GM15510 (cell line): ENCODE measurements around the gene ETS1.
A peak's percentile ranks its signal among the peaks of the same experiment; 100 is the strongest.

ENCODE experiments used
- POLR2A ChIP-seq: IDR thresholded peaks from 3 replicates; pipeline ENCODE4 v1.6.1; 2011; ENCODE audit warnings: borderline replicate concordance; ENCODE audit not compliant: insufficient read length; ENCODE audit errors: extremely low read depth

ETS1 gene

DNA sequence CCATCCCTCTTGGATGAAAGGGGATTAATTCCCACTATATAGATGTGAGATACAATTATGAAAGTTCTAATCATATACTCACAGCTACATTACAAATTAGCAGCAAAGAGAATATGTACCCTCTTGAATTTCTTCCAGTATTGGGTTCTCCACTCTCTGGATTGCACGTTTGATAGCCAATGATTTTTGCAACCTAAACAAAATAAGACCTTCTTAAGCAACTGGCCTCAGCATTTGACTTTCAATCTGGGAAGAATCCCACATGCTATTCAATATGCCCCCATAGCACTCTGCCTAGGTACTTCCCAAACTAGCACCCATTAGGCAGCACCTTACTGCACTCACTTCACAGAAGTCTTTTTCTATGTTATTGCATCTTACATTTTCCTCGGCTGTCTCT is 55.8 kb downstream of the ETS1 start:
- no peak for TF ChIP-seq POLR2A

DNA sequence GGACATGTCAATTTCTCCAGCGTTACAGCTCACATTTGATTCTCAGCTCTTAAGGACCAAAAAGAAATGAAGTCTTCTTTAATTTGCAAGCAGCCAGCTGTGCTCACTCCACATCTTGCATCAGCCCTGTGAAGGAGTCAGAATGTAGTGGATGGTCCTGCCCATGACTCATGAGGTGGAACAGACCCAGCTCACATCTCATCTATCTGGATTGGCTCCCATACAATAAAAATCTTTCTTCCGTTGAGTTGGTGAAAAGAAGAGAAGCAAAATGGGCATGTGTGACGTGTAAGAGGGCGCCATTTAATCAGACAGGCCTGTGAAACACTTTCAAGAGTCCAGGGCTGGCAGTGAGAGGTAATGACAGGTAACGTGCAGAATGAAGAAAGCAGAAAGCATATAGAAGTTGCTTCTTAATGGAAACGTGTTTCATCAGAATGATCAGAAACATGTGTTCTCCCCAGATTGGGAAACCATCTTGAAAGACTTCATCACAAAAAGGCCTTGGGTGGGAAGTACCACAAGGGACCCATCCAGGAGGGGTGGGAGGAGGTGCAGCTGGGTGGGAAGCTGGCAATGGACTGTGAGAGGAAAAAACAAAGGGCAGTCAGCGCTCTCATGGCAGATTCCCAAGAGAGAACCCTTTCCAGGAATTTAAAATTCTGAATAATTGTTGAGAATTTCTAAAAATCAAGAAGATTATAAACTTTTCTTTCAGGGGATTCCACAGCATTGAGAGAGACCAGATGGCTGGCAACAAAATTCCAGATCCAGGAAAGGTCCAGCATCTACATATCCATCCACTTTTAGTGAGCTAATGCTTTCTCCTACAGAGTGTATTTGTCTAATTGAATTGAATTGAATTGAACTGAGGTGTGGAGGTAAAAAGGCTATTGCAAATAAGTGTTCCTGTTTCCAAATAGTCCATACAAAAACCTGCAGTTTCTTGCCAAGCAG is 57.0 kb downstream of the ETS1 start:
- no peak for TF ChIP-seq POLR2A

DNA sequence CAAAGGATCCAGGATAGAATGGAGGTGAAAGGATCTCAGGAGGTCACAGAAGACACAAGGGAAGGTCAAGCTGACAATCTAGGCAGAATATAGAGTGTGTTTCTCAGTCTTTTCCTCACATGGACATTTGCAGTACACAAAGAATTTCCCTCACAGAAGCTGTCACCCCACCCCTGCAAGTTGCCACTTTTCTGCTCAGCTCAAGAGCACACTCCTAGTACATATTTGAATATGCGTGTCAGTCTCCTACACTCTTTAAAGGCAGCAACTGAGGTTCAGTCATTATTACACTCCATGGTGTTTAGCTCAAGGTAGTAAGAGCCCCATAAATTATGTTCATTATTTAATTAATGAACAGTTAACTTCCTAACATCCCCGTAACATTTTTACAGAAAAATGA is 59.1 kb downstream of the ETS1 start:
- no peak for TF ChIP-seq POLR2A

DNA sequence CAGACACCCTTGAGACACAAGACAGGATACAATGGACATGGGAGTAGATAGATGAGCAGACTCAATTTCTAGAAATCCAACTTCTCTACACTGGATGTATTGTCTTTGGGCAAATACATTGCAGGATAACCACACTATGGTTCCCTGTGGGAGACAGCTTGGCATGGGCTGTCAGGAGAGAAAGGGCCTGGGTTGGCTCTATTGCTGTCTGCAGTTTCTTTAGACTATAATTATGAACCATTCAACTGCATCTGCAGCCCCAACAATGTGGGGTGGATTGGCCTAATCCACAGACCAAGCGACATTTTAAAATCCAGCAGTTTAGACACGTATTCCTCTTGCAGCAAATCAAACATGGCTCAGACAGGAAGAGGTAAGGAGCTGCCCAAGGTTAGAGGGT is 60.3 kb downstream of the ETS1 start:
- TF ChIP-seq POLR2A, result no peak

DNA sequence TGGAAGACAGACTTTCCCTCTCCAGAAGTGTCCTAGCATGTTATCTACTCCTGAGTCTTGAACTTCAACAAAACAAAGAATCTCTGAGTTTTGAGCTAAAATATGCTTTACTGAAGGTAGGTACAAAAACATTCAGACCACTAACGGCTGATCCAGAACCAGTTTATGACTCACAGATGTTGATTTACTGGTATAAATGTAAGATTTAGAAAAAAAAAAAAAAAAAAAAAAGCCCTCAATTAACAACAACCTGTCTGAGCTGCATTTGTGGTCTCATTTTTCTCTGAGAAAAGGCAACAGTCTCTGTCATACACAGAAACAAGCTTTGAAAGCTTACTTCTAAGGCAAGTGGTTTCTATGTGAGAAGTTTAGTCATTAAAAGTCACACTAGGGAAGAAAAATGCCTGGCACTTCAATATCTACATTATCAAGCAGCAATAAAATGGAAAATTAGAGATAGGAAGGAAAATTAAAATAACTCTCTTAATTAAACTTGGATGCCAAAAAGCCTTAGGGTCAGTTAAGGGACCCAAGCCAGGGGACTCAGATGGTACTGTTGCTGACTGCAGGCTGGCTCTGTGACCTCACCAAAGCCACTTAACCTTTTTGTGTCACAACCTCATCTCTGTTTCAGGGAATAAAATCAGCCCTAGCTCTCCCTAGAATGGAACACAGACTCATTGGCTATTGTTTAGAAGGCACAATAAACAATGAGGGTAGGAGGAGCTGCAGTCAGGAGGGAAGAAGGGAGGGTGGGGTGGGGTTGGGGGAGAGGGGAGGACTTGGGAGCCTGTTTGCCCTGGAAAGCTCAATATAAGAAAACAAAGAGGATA is 61.7 kb downstream of the ETS1 start:
- TF ChIP-seq POLR2A, result no peak

DNA sequence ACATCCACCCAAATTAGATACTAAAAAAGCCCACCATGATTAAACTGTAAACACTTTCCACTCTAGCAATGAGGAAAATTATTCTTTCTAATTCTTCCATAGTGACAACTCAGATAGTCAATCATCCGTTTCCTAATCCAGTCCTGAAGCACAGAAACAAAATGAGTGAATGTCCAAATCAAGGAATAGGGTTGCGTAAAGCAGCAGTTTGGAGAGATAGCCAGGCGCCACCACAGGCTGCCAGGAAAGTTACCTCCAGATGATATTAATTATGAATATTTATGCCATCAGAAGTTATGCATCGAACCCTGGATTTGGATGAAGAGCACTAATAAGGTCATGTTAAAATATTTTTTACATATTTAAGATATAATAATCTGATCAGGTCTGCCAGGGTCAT is 63.2 kb downstream of the ETS1 start:
- TF ChIP-seq POLR2A, result no peak

DNA sequence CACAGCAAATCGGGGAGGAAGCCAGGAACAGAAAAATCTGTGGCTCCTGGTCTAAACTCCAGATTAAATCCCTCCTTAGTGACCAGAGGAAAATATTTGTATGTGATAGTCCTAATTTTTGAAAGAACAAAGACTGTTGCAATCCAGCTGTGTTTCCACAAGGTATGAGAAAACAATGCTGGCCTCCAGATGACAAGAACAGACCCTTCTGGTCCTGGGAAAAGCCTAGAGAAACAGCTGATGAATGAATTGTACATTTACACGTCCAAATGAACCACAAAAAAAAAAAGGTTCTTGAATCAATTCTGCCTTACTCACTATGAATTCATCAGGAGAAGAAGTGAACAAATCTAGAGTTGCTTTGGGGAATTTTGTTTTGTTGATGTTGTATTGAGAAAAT is 63.7 kb downstream of the ETS1 start:
- no peak for TF ChIP-seq POLR2A

DNA sequence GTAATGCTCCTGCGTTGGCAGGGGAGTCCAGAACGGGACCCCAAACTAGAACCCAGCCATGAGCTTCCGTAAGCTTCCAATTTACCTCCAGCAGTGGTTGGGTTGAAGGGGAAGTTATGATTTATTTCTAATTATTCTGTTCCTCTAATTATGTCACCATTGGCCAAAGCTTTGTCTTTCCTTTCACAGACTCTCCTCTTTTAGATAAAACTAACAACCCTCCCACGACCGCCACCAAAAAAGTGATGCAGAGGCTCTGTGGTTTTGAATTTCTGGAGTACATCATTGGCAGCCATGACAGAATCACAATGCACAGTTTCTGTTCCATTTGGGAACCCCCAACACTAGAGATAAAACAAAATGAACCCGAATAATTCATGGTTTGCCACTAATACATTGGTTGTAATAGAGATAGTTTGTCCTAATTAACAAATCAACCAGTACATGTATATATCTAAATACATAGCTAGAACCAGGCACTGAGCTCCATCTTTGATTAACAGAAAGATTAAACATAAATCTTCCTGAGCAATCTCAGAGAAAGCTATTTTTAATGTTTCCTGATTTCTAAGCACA is 64.3 kb downstream of the ETS1 start:
- no peak for TF ChIP-seq POLR2A

DNA sequence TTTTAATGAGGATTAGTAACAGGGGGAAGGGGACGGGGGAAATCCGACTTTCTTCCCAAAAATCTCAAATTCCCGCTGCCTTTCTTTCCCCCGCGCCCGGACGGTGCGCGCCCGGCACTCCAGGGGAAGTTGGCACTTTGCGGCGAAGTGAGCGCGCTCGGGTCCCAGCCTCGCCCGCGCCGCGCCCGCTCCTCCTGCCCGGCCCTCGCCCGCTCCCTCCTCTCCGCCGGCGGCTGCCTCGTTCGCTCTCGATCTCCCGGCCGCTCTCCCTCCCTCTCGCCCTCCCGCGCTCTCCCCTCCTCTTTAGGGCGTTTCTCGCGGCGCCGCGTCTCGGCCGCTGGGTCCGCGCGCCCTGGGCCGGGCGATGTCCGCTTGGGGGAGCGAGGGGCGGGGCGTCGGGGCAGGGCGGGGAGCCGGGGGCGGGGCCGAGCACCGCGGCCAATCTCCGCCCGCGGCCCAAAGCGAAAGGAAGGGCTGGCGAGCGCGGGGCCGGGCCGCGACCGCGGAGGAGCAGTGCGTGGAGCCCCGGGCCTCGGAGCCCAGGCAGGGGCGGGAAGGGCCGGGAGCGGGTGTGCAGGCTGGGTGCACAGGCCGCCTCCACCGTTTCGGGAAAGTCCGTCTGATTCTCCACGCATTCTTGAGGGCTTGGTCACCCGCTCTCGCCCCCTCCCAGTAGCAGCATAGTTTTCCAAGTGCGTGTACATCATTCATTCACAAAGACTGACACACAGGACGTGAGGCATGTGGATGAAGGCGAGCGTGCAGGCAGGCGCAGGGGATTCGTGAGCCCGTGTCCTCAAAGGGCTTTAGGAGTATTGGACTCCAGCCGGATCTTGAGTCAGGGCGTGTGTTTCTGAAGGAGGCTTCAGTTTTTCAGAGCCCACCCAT is 65.1 kb downstream of the ETS1 start:
- TF ChIP-seq POLR2A, result peak; percentile 94

DNA sequence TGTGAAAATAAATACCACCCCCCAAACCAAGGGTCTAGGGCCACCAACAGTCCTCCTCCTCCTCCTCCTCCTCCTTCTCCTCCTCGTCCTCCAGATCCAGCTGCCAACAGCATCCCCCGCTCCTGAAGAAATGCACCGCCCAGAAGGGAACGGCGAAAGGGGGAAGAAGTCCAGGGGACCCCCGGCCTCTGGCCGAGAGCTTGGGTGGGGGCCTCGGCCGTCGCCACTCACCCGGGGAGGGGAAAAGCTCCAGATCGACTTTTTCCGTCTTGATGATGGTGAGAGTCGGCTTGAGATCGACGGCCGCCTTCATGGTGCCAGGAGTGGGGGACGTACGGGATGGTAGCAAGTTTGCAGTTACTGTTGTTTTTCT is 65.7 kb downstream of the ETS1 start:
- no peak for TF ChIP-seq POLR2A

DNA sequence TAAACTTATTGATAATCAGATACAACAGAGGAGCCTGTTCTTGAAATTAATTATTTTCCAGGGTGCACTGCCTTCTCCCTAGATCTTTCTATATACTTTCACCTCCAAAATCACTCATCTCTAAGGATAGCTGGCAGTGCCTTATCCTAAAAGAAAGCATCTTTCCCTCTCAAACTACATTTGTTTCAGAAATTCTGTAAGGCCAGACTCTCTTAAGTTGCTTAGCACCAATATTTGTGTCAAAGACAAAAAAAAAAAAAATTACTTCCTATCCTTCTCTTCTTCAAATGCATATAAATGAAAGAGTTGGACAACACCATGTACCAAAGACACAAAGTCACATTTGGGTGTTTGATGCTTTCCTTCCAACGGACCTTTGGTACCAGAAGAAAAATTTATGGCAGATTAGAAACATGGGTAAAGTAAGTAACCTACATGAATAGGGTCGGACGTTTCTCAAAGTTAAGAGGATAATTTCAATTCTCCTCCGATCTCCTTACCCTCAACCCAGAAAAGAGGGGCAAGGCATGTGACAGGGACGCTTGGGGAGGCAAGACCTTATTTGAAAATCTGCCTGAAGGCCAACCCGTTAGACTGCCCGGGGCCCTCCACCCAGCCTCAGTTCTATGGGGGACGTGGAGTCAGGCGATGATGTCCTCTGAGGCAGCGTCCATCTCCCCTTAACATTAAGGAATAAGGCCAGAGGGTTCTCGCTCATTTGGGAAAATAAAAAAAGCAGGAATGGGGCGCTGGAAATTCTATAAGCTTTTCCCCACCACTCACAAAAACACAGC is 66.3 kb downstream of the ETS1 start:
- no peak for TF ChIP-seq POLR2A

DNA sequence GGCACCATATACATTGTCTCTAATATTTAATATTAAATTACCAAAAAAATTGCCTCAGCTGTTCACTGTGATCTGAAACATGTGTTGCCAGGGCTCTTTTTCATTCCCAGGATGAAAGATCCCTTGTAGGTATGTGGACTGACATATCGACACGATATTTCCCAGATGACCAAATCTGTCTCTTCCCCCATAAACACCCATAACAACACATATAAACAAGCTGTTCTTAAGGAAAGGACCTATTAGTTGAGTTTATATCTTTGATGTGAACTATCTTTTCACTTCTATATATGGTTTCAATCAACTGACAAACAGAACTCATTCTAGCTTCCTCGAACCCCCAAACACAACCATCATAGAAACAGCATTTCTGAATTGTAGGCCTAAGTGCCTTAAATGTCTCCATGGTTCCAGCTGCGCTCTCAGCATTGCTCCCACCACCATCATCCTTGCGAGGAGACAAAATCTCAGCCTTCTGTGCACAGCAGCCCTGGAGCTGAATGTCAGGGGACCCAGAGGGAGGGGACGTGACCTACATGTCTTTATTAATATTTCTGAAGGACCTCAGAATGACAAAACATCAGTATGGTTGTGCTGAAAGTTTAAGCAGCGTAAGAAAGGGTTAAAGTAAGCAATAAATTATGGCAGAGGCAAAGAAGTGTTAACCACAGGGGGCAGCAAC is 67.0 kb downstream of the ETS1 start:
- no peak for TF ChIP-seq POLR2A

DNA sequence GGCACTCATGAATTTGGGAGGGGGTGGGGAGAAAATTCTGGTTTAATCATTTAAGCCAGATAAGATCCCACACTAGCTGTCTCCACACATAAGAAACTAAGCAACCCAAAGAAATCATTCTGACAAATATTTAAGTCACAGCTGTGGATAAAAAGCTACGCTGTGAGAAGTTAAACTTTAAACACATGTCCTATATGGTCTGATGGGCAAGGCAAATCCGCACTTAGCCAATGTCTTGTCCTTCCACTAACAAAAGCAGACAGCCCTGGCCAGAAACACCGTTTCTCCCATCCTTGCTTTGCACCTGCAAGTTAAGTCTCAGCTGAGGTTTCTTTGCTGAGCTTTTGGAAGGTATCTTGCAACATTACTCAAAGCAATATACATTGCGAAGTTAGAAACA is 68.0 kb downstream of the ETS1 start:
- no peak for TF ChIP-seq POLR2A
